K562 (cell line): Measurements from ENCODE around the gene LRRC4. TPM values are rescaled to one million over a fixed set of nuclear protein-coding genes. Genes with fewer than 3 reads are reported as not detected.

Experiments used
- ATAC-seq: fragments of 200-7000 bp; cut with Tn5 transposase; 3 replicates; pipeline ENCODE4 v1.9.1; 2020; ENCODE audit warnings: moderate library complexity
- BruUV-seq: library from RNA; stranded (reverse); fragments of 400-500 nt; replicated peaks from 2 replicates; lab custom pipeline; 2021; lab: Mats Ljungman, UMichigan
- CTCF ChIA-PET: fragments of 300-600 bp; formaldehyde crosslinking; extraction: SDS; loops from one replicate; lab custom pipeline; 2021; ENCODE audit warnings: low intra/inter-chr PET ratio; lab: Yijun Ruan, JAX
- POLR2A ChIA-PET: fragments of 300-600, 350-650 bp; sonication (Branson Sonifier 250); formaldehyde crosslinking; extraction: SDS; loops from one replicate; lab custom pipeline; 2021; ENCODE audit warnings: antibody characterized with exemption, inconsistent platforms; lab: Yijun Ruan, JAX
- DNase-seq, 4 experiments: peaks; one replicate each; pipeline versions ENCODE4 v3.0.0 to v3.0.0-alpha.2; 2011 to 2018; ENCODE audit warnings: low spot score in 3 of 4, mixed read lengths in 3 of 4; ENCODE audit errors: extremely low read depth in 1 of 4
- FAIRE-seq: peaks from 2 replicates; lab custom pipeline; 2011; peaks lifted over from hg19 to GRCh38; lab: Jason Lieb, UNC
- H2AFZ ChIP-seq: 2 replicates; pipeline ENCODE4 v1.6.0; 2011; ENCODE audit warnings: low read depth, low read length, control low read depth, inconsistent platforms
- H3K27ac ChIP-seq: fragments of 200-600 bp; 3 replicates; pipeline ENCODE4 v1.8.0; 2011; ENCODE audit warnings: low read depth, mild to moderate bottlenecking, control low read depth, inconsistent platforms, low read length, moderate library complexity, mixed read lengths; ENCODE audit errors: extremely low read depth
- H3K27me3 ChIP-seq, 2 experiments: fragments of 300-600 bp in 1 of 2; 2 replicates in 1 of 2; 3 replicates in 1 of 2; pipeline versions ENCODE4 v1.6.0 to v1.8.0; 2011; ENCODE audit warnings: inconsistent platforms in 2 of 2, low read length in 2 of 2, mild to moderate bottlenecking in 1 of 2, mixed read lengths in 1 of 2, moderate library complexity in 1 of 2; ENCODE audit not compliant: control insufficient read depth in 2 of 2, insufficient read depth in 2 of 2
- H3K36me3 ChIP-seq: fragments of 300-600 bp; 3 replicates; pipeline ENCODE4 v1.8.0; 2011; ENCODE audit warnings: mild to moderate bottlenecking, low read length, inconsistent platforms; ENCODE audit not compliant: control insufficient read depth, insufficient read depth
- H3K4me1 ChIP-seq, 2 experiments: fragments of 200-600 bp in 1 of 2; replicated peaks in 1 of 2; 2 replicates in 1 of 2; 3 replicates in 1 of 2; pipeline versions ENCODE4 v1.5.1 to v1.8.0; 2011; ENCODE audit warnings: inconsistent platforms in 2 of 2, low read length in 2 of 2, mild to moderate bottlenecking in 1 of 2, mixed read lengths in 1 of 2, moderate library complexity in 1 of 2; ENCODE audit not compliant: control insufficient read depth in 2 of 2, insufficient read depth in 2 of 2
- H3K4me2 ChIP-seq: 2 replicates; pipeline ENCODE4 v1.6.1; 2011; ENCODE audit warnings: low read length, control low read depth, inconsistent platforms, mixed read lengths; ENCODE audit not compliant: insufficient read depth
- H3K4me3 ChIP-seq: fragments of 200-600 bp; sonication (generic), shearing (Covaris generic); 2 replicates; pipeline ENCODE4 v1.5.1; 2016; ENCODE audit warnings: control low read depth, inconsistent platforms
- H3K79me2 ChIP-seq: fragments of 200-600 bp; 3 replicates; pipeline ENCODE4 v1.8.0; 2011; ENCODE audit warnings: low read length, inconsistent platforms; ENCODE audit not compliant: control insufficient read depth, insufficient read depth
- H3K9ac ChIP-seq, 2 experiments: 2 replicates each; pipeline versions ENCODE4 v1.6.0 to v1.6.1; 2011; ENCODE audit warnings: low read depth in 2 of 2, low read length in 2 of 2, control low read depth in 1 of 2, inconsistent platforms in 1 of 2, mild to moderate bottlenecking in 1 of 2, mixed read lengths in 1 of 2; ENCODE audit not compliant: insufficient read depth in 1 of 2
- H3K9me1 ChIP-seq: one replicate; pipeline ENCODE4 v1.6.0; 2011; ENCODE audit warnings: inconsistent platforms, mild to moderate bottlenecking, low read length, moderate library complexity; ENCODE audit not compliant: control insufficient read depth, insufficient read depth
- H3K9me3 ChIP-seq: replicated peaks from 2 replicates; pipeline ENCODE4 v1.5.1; 2011; ENCODE audit warnings: low read depth, low read length, inconsistent platforms; ENCODE audit not compliant: control insufficient read depth, insufficient read depth
- H4K20me1 ChIP-seq: replicated peaks from 2 replicates; pipeline ENCODE4 v1.6.1; 2011; ENCODE audit warnings: low read length, inconsistent platforms, mixed read lengths; ENCODE audit not compliant: control insufficient read depth, insufficient read depth
- BRD4 ChIP-seq: fragments of 200-600 bp; sonication (generic); IDR thresholded peaks from 2 replicates; pipeline ENCODE4 v1.6.1; 2017; ENCODE audit warnings: inconsistent platforms
- ELK1 ChIP-seq: sonication (generic); formaldehyde crosslinking; IDR thresholded peaks from 2 replicates; pipeline ENCODE4 v1.8.1; 2022; ENCODE audit warnings: missing genetic modification reagents
- EP300 ChIP-seq: IDR thresholded peaks from 2 replicates; pipeline ENCODE4 v1.6.1; 2012; ENCODE audit warnings: low read length, improper control_type of control experiment
- FOSL1 ChIP-seq: fragments of 200-800 bp; sonication (Bioruptor generic); conservative IDR thresholded peaks from 2 replicates; pipeline ENCODE4 v1.6.1; 2016; ENCODE audit warnings: missing genetic modification characterization, missing compliant biosample characterization
- HIVEP1 ChIP-seq: fragments of 250-450 bp; sonication (Bioruptor Pico); IDR thresholded peaks from 2 replicates; pipeline ENCODE4 v1.4.0; 2020; ENCODE audit warnings: mild to moderate bottlenecking
- KDM4B ChIP-seq, 2 experiments: fragments of 450-650 bp in 1 of 2; sonication (generic) in 1 of 2; IDR thresholded peaks; 2 replicates each; pipeline ENCODE4 v1.6.1; 2016 to 2017; ENCODE audit warnings: borderline replicate concordance in 2 of 2, antibody characterized with exemption in 1 of 2, low read depth in 1 of 2, mild to moderate bottlenecking in 1 of 2
- MAFK ChIP-seq: IDR thresholded peaks from 2 replicates; pipeline ENCODE4 v1.6.1; 2011; ENCODE audit warnings: low read length, improper control_type of control experiment
- PCBP1 ChIP-seq: fragments of 200-400 bp; formaldehyde crosslinking; IDR thresholded peaks from 2 replicates; pipeline ENCODE4 v1.6.1; 2018; ENCODE audit warnings: mild to moderate bottlenecking, low read depth, low read length; ENCODE audit not compliant: poor library complexity, severe bottlenecking
- PURB ChIP-seq: sonication (generic); formaldehyde crosslinking; IDR thresholded peaks from 2 replicates; pipeline ENCODE4 v1.9.0; 2021; ENCODE audit warnings: low read depth, mild to moderate bottlenecking, missing genetic modification reagents
- SREBF2 ChIP-seq: sonication (generic); formaldehyde crosslinking; IDR thresholded peaks from 2 replicates; pipeline ENCODE4 v1.4.0; 2020; ENCODE audit warnings: mild to moderate bottlenecking, missing genetic modification reagents
- ZBTB2 ChIP-seq: fragments of 450-650 bp; IDR thresholded peaks from 2 replicates; pipeline ENCODE4 v1.6.1; 2016; ENCODE audit warnings: antibody characterized with exemption
- ZNF12 ChIP-seq: sonication (generic); formaldehyde crosslinking; IDR thresholded peaks from 2 replicates; pipeline ENCODE4 v1.4.0; 2020; ENCODE audit warnings: mild to moderate bottlenecking, missing genetic modification reagents
- ZNF431 ChIP-seq: sonication (generic); formaldehyde crosslinking; IDR thresholded peaks from 2 replicates; pipeline ENCODE4 v1.8.0; 2022; ENCODE audit warnings: mild to moderate bottlenecking, missing genetic modification reagents
- WGBS: fragments of 100-300 bp; shearing (Covaris generic); methylation state at CpG from one replicate; pipeline ENCODE4 v1.1.6; 2016; ENCODE audit warnings: low coverage, mixed read lengths; ENCODE audit not compliant: insufficient coverage; ENCODE audit errors: missing lambda C conversion rate; 5-methylcytosine and 5-hydroxymethylcytosine counted together
- in situ Hi-C: fragments of 300-500 bp; cut with MboI; formaldehyde crosslinking; loops from 4 replicates; pipeline ENCODE4 v1.15.0; 2018; ENCODE audit warnings: inconsistent platforms, mixed read lengths
- intact Hi-C: fragments of 100-400 bp; cut with micrococcal nuclease; formaldehyde crosslinking; loops from 2 replicates; pipeline ENCODE4 v1.14.2; 2022
- polyA plus RNA-seq, 8 experiments: library from polyadenylated mRNA; depleted of rRNA in 4 of 8; stranded (reverse) in 5 of 8; unstranded in 3 of 8; fragments of >200 nt; fragmentation: Nextera tagmentation in 2 of 8; fragmentation: Illumina TruSeq in 1 of 8; extraction: Ambion mirVana in 2 of 8; extraction: Trizol in 1 of 8; gene quantifications; 2 replicates each; pipeline versions ENCODE4 v1.2.1 to v1.2.3, GENCODE V29; 2011 to 2014; ENCODE audit warnings: inconsistent platforms in 1 of 8, missing spikeins in 1 of 8
- total RNA-seq, 7 experiments: library from RNA; depleted of rRNA in 6 of 7; stranded (reverse); fragments of >200 nt in 6 of 7; fragmentation: Illumina TruSeq in 2 of 7; extraction: Trizol in 2 of 7; gene quantifications; 2 replicates each; pipeline versions ENCODE4 v1.2.1 to v1.2.3, GENCODE V29; 2011 to 2021; ENCODE audit warnings: low replicate concordance in 1 of 7

Gene LRRC4
- total and polyA plus RNA-seq, 9 of the 15 experiments (the other 6 are each of a cell fraction or from before 2014, with no cell fraction given): 0.04 to 0.11 TPM; not detected in 7

- Histone ChIP-seq H3K4me2 (no peak overlapping the region), H3K27me3 (no peaks in the 10 kb centered on the region), H3K4me1 (peaks cover 0 to 5% of the 10 kb centered on the region in 2 experiments; a peak in 1 of 5 replicates), H3K9me3 (peaks cover 13% of the 10 kb centered on the region), H3K36me3 (peaks cover 50% of the 10 kb centered on the region), H4K20me1 (no peaks in the 10 kb centered on the region), H3K79me2 (peaks cover 4% of the 10 kb centered on the region; the same call in 1 of the 3 replicates), H3K27ac (no peak overlapping the region), H3K9me1 (peaks cover 4% of the 10 kb centered on the region), H3K9ac (no peak overlapping the region), H3K4me3 (no peak overlapping the region), H2AFZ (no peak overlapping the region)
- ChIA-PET POLR2A (interaction anchor here (0.6 to 1.6 kb wide), 3 partner anchors 8 to 433 kb away, joined by 3 to 8 read pairs (median 3); no protein-coding TSS in a partner anchor), CTCF (no interaction called here)
- no peak for ATAC-seq
- DNase-seq: no peak
- in situ Hi-C loops: no loop called here
- no TSS peak for BruUV-seq
- intact Hi-C loops: no loop called here
- 84% methylated on average over 3 of the region's 4 CpGs for WGBS
- FAIRE-seq: no peak
- TF ChIP-seq ELK1 (CRISPR knock-in tag) (no peak), PURB (CRISPR knock-in tag) (no peak), HIVEP1 (no peak), ZBTB2 (no peak), BRD4 (no peak), ZNF431 (CRISPR knock-in tag) (no peak), ZNF12 (no peak), PCBP1 (no peak), MAFK (no peak), FOSL1 (tag) (no peak), EP300 (no peak), KDM4B (IDR thresholded peaks at IDR 0.05; ENCODE audit: borderline replicate concordance in 2 of 2, low read depth in 1 of 2) (no peak), SREBF2 (CRISPR knock-in tag) (no peak)
These were observed 3.7 kb downstream of the LRRC4 start for GRCh38 chr7:128027485-128027980.
